Hepatic stellate cell (primary cell): ENCODE results near the gene SULT1A2.
"Not testable (repeated sequence)": the region's sequence is repeated elsewhere in the genome, so short reads cannot be mapped to it uniquely, and the experiment has no call there.

Experiments
- DNase-seq: peaks from one replicate; pipeline ENCODE4 v3.0.0; 2011; ENCODE audit warnings: low spot score

Gene SULT1A2

GRCh38 chr16:28596840-28597691, at the start of gene SULT1A2:
TSS of gene SULT1A2 (minus strand) at chr16:28597050. CDS start at chr16:28595930, 1,120 bp downstream.
- DNase-seq, result no peak

GRCh38 chr16:28639959-28640358, 43.1 kb upstream of the SULT1A2 start:
- DNase-seq, result not testable (repeated sequence)

- DNase-seq, result not testable (repeated sequence)
Observed at GRCh38 chr16:28638359-28638758, 41.5 kb upstream of the SULT1A2 start.

GRCh38 chr16:28637765-28638164, 40.9 kb upstream of the SULT1A2 start, which contains the start of gene NPIPB8:
TSS of gene NPIPB8 (plus strand) at chr16:28638065. CDS start at chr16:28638361, 296 bp downstream.
- not testable (repeated sequence) for DNase-seq

GRCh38 chr16:28636093-28636823, 39.4 kb upstream of the SULT1A2 start:
- DNase-seq, result not testable (repeated sequence)

GRCh38 chr16:28630905-28631304, 34.1 kb upstream of the SULT1A2 start:
- not testable (repeated sequence) for DNase-seq

- DNase-seq, result no peak
Observed at GRCh38 chr16:28623172-28623711, 26.4 kb upstream of the SULT1A2 start.

- DNase-seq, result not testable (repeated sequence)
Observed at GRCh38 chr16:28622532-28623171, 25.8 kb upstream of the SULT1A2 start.

GRCh38 chr16:28621481-28622155, 24.8 kb upstream of the SULT1A2 start:
- DNase-seq, result no peak

- DNase-seq, result not testable (repeated sequence)
Observed at GRCh38 chr16:28620316-28620715, 23.5 kb upstream of the SULT1A2 start.

- DNase-seq, result no peak
Observed at GRCh38 chr16:28617874-28618273, 21.0 kb upstream of the SULT1A2 start.

GRCh38 chr16:28616636-28617035, 19.8 kb upstream of the SULT1A2 start:
- DNase-seq, result no peak

- not testable (repeated sequence) for DNase-seq
Observed at GRCh38 chr16:28616224-28616577, 19.4 kb upstream of the SULT1A2 start.

GRCh38 chr16:28615486-28616223, 18.8 kb upstream of the SULT1A2 start:
- DNase-seq, result not testable (repeated sequence)

- DNase-seq, result not testable (repeated sequence)
Observed at GRCh38 chr16:28614561-28614960, 17.7 kb upstream of the SULT1A2 start.

- DNase-seq, result not testable (repeated sequence)
Observed at GRCh38 chr16:28613912-28614311, 17.1 kb upstream of the SULT1A2 start.

- not testable (repeated sequence) for DNase-seq
Observed at GRCh38 chr16:28612359-28613280, 15.8 kb upstream of the SULT1A2 start.

- DNase-seq, result no peak
Observed at GRCh38 chr16:28610595-28611191, 13.8 kb upstream of the SULT1A2 start.
